Pons (tissue), 1 donor: Measurements from ENCODE around the gene PHF19.

ENCODE experiments used
- DNase-seq: peaks from one replicate; pipeline ENCODE4 v3.0.0-alpha.2; 2016; ENCODE audit warnings: low spot score

Gene PHF19

DNA sequence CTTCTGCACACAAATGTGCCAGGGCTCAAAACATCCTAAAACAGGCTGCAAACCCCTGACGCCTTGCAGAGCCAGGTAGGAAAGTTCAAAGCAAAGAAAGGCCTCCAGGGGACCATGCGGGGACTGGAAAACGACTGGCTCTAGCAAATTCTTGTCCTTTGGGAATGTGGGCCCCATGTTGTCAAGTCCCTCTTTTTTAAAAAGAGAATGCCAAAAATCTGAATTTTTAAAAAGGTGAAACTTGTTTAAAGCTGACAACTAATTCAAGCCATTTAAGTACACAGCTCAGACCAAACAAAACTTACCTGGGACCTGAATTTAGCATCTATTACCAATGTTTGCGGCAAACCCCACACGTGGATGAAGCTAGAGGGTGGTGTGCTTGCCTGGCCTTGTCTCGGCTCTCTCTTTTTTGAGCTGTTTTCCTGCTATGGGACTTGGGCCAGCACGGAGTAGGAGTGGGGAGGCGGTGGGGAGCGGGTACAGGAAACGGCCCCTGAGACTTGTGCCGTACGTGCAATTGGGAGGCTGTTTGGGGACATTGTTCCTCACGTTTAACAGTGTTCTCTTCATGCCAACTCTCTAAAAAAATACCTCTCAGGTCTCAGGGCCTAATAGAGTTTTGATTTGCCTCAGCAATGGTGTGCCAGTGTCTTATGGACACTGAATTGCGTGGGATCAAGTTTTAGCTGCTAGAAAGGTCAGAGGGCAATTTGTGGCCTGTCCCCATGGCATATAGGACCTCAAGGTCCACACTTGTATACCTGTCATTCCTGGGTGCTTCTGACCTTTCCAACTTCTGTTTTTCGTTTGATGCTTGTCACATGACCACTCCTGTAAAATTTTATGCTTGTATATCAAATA, 15.1 kb upstream of the PHF19 start:
- no peak for DNase-seq

DNA sequence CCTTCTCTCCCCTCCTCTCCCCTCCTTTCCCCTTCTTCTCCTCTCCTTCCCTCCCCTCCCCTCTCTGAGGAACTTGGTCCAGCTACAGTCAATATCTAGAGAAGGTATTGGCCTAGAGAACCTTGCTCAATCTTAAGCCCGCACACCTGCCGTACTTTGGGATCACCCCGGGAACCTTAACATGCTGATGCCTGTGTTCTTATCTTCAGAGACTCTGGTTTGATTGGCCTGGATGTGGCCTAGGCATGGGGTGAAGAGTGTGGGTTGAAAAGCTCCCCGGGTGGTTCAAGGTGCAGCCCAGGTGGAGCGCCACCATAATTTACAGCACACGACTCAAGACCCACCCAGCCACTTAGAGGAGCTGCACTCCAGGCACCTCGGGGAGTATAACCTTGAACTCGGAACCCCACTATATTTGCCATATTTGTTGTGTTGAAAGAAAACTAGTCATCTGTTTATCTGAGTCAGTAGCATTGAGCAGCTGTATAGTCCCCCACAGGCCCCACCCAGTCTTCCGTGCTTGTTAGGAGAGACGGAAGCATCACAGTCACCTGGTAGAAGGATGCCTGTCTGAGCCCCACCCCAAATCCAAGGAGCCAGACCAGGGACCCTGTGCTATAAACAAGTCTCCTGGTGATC, 14.4 kb upstream of the PHF19 start:
- DNase-seq = no peak

DNA sequence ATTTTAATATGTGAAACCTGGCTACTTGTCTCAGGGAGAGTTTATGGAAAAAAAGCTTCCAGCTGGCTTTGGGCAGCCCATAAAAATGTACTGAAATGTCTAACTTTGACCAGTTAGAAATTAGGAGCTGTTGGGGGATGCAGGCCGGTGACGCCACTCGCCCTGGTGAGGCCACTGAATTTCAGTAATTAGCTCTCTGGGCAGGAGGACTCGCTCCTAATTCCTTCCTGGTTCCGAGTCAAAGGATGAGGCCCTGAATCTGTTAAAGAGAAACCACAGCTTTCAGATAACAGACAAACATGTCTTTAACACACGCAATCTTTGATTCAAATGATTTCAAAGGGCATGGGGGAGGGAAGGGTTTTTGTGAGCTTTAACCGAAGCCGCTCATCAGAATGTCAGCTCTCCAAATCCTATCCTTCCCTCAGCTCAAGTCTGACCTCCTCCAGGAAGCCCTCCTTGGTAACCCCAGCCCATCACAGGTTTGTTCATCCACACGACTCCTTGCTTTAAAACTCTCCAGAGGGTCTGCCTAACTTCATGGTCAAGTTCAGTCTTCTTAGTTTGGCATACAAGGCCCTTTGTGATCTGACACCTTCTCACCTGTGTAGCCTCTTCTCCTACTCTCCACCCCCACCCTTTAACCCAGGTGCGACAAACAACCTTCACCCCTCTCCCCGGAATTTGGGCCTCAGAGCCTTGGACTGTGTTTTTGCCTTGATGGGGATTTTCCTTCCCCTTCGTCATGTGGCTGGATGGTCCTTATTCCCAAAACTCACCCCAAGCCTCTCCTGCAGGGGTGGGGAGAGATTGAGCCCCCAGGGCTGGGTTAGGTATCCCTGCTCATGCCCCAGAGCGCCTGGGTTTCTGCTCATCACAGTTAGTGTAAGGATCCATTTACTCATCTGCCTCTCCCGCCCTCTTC, 13.6 kb upstream of the PHF19 start:
- no peak for DNase-seq

DNA sequence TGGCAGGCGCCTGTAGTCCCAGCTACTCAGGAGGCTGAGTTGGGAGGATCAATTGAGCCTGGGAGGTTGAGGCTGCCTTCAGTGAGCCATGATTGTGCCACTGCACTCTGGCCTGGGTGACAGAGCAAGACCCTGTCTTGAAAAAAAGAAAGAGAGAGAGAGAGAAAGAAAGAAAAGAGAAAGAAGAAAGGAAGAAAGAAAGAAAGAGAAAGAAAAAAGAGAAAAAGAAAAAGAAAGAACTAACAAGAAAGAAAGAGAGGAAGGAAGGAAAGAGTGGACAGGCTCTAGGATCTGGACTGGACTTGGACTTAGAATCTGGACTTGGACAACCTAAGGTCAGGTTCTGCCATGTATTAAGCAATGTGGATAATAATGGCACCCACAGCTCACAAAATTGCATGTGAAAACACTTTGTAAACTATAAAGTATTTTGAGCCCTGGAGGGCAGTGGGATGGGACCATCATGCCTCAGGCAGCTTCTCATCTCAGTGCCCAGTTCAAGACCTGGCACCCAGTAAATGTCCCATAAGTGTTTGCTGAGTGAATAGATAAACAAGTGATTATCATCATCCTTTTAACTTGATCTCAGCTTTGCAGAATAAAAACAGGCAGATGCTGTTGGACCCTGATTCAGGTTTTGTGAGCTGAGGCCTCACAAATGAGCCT, 12.8 kb upstream of the PHF19 start:
- no peak for DNase-seq

DNA sequence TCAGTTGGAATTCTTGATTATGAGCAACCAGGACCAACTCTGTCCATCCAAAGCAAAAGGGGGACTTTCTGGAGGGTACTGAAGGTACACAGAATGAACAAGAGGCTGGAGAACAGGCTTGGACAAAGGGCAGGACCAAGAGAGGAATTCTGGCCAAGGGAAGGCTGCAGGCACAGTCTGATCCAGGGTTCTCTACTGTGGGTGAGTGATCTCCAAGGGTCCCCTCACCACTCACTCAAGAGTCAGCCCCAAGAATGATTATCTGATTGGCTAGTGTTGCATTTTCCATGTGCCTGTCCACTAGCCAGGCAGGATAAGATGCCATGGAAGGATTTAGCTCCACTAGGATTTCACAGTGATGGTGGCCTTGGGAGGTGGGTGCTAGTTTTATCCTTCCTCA, 11.6 kb upstream of the PHF19 start:
- no peak for DNase-seq

DNA sequence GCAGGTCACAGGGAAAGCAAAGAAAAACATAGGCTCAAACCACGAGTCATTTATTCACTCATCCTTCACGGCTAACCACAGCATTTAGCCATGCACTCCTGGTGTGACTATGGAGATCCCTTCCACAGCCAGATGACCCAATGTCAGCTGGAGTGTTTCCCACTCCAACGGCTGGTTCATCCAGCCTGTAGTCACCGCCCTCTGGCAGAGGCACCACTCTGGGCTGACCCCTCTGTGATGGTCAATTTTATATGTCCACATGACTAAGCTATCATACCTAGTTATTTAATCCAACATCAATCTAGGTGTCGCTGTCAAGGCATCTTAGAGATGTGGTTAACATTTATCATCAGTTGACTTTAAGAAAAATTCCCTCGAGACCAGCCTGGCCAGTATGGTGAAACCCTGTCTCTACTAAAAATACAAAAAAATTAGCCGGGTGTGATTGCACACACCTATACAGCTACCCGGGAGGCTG, 9.5 kb upstream of the PHF19 start:
- DNase-seq = no peak

DNA sequence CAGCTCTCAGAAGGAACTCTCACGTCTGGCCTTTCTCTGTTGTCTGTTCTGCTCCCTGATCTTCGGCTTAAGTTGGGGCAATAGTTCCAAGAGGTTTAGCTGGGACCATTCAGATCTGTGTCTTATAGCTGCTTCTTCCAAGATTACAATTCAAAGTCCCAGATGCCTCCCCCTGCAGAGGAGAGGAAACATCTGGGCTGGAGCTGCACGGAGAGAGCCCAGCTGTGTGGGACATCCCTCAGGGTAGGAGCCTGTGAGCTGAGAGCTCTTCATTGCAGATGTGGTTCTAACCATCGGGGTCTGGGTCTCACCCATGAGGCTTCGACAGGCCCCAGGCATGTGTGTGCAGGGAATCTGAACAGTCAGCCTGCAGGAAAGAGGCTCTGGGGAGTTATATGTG, 9.0 kb upstream of the PHF19 start:
- no peak for DNase-seq

DNA sequence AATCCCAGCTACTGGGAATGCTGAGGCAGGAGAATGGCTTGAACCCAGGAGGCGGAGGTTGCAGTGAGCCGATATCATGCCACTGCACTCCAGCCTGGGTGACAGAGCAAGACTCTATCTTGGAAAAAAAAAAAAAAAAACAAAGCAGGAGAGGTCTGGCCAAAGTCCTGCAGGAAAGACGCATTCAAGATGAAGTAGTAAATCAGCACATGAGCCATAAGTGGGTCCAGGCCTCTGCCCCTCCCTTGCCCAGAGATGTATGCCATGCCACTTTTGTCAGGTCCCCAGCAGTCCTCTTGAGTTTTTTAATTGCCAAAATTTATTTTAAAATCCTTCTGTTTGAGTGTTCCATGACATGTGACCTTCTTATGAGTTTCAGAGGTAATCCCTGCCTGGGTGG, 8.5 kb upstream of the PHF19 start:
- no peak for DNase-seq

DNA sequence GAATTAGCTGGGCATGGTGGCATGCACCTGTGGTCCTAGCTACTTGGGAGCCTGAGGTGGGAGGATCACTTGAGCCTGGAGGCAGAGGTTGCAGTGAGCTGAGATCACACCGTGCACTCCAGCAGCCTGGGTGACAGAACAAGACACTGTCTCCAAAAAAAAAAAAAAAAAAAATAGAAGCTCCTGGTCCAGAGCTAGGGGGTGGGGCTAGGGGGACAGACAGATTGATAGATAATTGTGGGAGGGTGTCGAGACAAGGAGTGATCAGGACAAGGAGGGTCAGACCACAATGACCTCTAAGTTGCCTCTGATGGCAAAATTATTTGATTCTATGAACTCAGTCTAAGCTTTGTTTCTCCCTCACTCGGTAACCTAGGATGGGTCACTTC, 6.6 kb upstream of the PHF19 start:
- DNase-seq = no peak

DNA sequence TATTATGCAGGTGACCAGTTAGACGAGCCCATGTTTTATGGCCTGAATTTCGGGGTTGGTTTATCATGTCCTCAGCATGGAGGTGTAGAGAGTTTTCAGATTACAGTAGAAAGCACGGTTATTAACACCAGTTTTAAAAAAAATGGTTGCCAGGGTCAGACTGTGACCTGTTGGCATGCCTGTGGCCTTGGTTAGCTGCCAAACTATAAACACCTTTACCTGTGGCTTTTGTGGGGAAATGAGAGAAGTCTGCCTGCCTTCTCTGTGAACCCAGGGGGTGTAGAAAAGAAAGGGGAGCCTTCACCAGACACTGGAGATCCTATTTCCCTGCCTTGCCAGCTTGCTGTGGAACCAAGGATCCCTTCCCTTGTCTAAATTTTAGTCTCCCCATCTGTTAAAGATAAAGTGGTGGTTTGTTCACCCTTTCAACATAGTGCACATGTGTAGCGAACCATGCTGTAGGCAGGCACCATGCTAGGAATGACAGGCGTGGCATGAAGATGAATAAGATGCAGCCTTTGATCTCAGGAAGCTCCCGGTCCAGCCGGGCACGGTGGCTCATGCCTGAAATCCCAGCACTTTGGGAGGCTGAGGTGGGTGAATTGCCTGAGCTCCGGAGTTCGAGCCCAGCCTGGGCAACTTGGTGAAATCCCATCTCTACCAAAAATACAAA, 6.1 kb upstream of the PHF19 start:
- DNase-seq = no peak

DNA sequence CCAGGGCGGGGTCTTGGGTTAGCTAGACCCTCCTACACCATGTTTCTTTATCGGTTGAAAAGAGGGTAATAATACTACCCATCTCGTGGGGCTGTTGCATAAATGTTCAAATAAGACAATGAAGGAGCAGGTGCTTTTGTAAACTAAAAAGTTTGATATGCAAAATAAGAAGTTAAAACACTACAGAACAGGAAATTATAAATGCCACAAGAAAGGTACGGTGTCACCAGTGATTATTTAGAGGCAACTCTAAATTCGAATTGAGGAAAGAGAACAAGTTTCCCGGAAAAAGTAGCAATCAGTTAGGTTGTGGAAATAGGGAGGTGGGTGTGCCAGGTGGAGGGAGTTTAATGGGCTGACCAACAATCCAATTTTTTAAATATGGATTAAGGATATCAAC, 2.5 kb upstream of the PHF19 start:
- DNase-seq = no peak

DNA sequence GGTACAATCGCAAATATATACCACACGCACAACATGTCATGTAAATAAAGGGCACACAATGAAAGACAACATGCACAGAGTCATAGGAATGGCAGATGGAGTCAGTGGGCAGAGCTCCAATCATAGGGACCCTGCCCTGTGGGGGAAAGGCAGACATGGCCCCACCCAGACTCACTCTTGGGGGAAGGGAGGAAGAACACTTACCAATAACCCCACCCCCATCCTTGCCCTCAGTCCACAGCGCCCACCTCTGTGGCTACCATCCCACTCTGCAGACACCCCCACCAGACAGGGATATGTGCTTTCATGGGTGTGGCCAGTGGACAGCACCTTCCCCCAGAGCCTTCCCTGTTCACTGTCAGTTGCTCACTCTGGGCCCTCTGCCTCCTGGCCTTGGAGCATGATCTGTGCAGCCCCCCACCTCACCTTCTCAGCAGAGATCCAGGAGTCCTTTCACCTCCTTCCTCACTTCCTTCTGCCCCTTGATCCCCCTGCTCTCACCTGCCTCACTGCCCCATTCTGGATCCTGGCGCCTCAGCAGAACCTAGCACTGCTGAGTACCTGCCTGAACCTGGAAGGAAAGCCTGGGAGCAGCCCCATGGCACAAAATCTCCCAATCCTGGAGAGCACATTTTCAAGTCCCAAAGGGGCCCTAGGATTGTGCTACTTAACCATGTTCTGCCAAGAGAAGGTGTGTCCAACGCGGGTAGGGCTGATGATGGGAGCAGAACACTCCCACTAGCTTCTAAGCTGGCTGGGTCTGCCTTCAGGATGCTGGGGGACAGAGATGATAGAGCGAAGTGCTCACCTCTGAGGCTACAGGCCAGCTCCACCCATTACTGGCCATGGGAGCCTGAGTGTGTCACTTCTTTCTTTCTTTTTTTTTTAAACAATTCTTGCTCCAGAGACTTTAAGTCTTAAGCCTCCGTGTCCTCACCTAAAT, 1.5 kb upstream of the PHF19 start:
- no peak for DNase-seq

DNA sequence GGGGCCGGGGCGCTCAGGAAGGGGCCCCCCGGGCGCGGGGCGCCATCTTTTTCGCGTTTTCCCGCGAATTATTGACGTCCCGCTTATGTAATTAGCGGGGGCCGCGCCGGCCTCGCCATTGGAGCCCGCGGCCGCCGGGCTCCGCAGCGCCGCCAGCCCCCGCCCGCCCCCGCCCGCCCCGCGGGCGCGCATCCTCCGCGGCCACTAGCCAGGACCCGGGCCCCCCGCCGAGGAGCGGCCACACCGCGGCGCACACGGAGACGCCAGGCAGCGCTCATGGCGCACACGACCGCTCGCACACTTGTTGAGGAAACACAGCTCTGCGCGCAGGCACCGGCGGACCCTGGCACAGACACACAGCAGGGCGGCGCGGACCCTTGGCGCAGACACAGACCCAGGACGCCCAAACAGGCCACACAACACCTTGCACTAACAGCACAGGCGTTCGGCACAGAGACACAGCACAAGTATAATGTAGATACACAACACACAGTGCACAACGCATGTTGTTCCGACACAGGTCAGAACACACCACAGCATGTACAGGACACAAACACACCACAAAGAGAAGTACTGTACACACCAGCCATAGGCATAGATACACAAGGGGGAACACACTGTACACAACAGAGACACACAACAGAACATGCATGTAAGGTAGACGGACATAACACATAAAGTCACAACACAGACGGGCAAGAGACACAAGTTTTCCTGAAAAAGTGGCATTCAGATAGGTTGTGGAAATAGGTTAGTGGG, 467 bp upstream of the PHF19 start:
- peak; percentile 42 for DNase-seq

DNA sequence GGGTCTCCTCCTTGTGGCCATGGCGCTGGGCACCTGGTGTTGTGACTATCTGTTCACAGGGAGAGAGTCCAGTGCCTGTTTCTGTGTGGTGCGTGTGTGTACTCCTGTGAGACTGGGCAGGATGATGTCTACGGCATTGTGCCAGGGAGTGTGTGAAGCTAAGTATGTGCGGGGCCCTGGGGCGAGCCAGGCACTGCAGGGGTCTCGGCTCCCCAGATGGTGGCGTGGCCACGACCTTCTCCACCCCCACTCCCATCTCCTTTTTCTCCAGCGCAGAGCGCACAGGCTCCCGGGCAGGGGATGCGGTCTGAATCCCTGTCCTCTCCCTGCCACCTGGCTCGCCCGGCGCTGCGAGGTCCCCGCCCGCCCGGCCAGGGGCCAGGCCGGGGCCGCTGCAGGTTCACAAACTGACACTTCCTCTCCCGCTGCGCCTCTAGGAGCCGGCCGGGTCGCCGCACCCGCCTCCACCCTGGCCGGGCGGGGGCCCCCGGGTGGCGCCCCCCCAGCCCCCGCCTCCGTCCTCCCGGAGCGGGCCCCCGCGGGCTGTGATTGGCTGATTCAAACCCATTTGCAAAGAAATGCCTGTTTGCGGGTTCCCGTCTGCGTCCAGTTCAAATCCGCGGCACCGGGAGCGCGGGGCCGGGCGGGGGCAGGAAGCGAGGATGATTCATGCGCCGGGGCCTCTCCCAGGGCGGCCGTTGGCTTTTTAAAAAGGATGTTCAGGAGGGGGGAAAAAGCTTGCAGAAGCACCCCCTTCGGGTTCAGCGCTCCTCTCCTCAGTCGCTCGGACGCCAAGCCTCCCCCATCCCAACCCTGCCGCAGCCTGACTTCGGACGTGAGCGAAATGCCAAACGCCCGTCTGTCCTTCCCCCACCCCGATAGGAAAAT, 790 bp downstream of the PHF19 start:
- DNase-seq = peak; percentile 61

DNA sequence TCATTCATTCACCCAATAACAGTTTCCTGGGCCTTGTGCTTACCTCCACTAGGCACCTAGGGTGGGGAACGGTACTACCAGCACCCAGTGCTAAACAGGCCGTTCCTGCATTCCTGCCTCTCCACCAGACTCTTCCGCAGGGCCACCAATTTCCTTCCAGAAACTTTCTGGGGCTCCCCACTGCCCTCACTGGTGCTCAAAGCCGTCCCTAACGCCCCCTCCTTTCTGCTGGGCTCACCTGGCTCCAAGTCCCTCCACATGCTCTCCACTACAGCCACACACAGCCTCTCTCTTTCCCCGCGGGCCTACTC, 1.4 kb downstream of the PHF19 start:
- no peak for DNase-seq

DNA sequence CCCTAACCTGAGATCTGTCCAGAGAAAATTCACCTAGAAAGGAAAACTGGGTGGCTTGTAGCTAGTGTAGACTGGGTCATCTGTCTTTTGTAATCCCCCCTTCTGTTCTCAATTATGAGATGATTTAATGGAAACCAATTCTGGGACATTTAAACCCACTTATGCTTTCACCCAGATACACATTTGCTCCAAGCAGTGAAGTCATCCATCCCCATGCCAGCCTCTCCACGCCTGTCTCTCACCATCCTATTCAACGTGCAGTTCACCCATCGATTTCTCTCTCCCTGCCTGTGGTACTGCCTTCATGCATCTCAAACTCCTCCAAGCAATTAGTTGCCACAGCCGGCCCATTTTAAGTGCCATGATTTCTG, 1.8 kb downstream of the PHF19 start:
- no peak for DNase-seq

DNA sequence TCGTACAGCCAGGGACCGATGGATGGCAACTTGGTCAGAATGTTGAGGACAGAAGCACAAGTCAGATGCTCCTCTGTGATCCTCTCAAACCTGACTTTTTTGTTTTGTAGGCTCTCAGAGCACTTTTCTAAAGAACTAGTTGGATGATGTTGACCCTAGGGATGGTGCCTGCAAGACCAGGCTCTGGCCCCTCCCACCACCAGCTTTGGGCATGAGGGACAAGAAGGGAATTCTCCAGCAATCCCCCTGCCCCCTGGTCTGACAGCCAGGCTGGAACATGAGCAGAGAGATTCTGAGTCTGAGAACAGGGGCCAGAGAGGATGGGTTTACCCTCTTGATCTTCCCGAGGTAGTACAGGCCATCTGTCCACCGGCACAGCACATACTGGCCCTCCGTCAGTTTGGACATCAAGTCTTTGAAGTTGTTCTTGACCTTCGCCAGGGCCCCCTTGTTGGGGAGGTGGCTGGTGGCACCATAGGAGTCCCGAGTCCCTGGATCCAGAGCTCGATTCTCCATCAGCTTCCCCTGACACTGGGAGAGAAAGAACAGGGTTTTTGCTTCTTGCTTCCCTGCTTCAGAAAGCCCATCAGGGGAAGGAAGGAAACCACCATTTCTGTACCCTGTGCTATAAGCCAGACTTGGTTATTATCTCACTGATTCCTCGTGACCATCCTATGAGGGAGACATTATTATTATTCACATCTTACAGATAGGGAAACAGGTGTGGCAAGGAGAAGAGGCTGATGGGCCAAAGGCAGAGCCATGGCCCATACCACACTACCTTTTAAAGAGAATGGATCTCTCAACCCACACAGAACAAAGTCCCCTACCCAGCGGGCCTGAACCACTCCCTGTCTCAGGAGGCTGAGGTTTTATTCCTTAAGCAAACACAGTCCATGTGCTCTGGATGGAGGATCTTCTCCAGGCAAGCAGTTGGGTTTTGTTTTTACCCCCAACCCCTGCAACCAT, 2.5 kb downstream of the PHF19 start:
- DNase-seq = no peak

DNA sequence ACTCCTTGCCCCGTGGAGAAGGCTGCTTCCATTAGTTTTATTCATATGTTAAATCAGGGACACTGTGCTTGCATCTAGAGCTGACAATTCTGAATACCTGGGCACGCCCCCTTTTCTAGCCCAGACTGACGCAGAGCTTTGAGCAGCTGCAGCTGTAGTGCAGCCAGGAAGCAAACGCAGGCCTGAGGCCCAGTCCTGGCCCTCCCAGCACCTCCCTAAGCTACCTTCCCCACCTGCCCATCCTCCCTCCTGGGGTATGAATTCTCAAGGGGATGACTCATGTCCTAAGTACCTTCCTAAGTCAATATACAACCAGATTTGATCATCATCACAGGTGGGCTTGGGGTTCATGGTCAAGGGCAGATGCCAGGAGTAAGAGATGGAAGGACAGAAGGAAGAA, 3.5 kb downstream of the PHF19 start:
- no peak for DNase-seq
